ENCODE data around the gene OR10G7. TPM values are rescaled to one million over a fixed set of nuclear protein-coding genes. Genes with fewer than 3 reads are reported as not detected.

OR10G7 gene
- total and polyA plus RNA-seq, 2 of the 13 experiments (the other 11 are each of a cell fraction or from before 2014, with no cell fraction given): not detected

DNA sequence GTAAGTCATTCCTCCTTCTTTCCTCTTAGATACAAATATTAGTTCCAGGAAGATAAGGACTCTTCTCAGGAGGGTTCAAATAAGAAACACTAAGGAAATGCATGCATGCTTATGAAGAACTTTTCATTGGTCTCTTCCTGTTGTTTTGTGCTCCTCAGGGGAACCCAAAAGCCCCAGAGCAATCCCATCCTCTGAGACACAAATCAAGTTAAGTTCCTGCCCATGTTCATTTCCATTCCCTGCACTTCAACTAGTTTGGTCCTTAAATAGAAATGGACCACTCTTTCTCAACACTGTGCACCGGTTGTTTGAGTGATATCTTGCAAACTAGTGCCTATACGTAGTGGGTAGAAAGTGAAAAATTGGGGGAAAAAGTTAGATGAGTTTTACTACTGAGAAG lies 28.4 kb downstream of the OR10G7 start, which contains the start of gene OR10G4:
Gene OR10G4 (plus strand): TSS at position 301 of the 400 bp plus-strand sequence. CDS start 2,578 bp downstream, outside the sequence.
- intact Hi-C loops (cut with micrococcal nuclease; ENCODE audit: unreplicated experiment): no loop called here
- Histone ChIP-seq H3K4me1 (ENCODE audit: insufficient read depth, low read length) (no peaks in the 10 kb centered on the region), H3K9me3 (ENCODE audit: low read length) (no peaks in the 10 kb centered on the region), H3K36me3 (replicated peaks in 1 of 2; ENCODE audit: control insufficient read depth in 1 of 2, insufficient read depth in 2 of 2, low read length in 2 of 2) (no peaks in the 10 kb centered on the region), H3K4me3 (replicated peaks in 1 of 3; ENCODE audit: insufficient read depth in 1 of 3, low read depth in 2 of 3, low read length in 3 of 3) (no peak within 1 kb of the TSS), H4K20me1 (ENCODE audit: insufficient read depth, low read length) (no peaks in the 10 kb centered on the region), H3K27ac (ENCODE audit: extremely low read length, insufficient read depth, low read length) (no peak within 1 kb of the TSS), H3K79me2 (ENCODE audit: insufficient read depth, low read length) (no peaks in the 10 kb centered on the region), H3K9ac (ENCODE audit: insufficient read depth, low read depth, low read length) (no peak within 1 kb of the TSS), H3K4me2 (ENCODE audit: low read depth, low read length) (no peak within 1 kb of the TSS), H2AFZ (ENCODE audit: low read length) (no peak within 1 kb of the TSS), H3K27me3 (ENCODE audit: control insufficient read depth in 1 of 2, insufficient read depth in 2 of 2, low read length in 2 of 2) (no peaks in the 10 kb centered on the region)
- ChIA-PET CTCF (ENCODE audit: low intra/inter-chr PET ratio, low total read pairs) (no interaction called here), POLR2A (no interaction called here)
- no peak for ATAC-seq
- DNase-seq (ENCODE audit: low spot score): no peak
- TF ChIP-seq ZNF350 (CRISPR knock-in tag; IDR thresholded peaks at IDR 0.05; ENCODE audit: borderline replicate concordance, low read depth) (no peak), ZNF549 (CRISPR knock-in tag; IDR thresholded peaks at IDR 0.05) (no peak), ZNF777 (CRISPR knock-in tag; IDR thresholded peaks at IDR 0.05) (no peak)
- TF ChIP-seq, protein P1, sequence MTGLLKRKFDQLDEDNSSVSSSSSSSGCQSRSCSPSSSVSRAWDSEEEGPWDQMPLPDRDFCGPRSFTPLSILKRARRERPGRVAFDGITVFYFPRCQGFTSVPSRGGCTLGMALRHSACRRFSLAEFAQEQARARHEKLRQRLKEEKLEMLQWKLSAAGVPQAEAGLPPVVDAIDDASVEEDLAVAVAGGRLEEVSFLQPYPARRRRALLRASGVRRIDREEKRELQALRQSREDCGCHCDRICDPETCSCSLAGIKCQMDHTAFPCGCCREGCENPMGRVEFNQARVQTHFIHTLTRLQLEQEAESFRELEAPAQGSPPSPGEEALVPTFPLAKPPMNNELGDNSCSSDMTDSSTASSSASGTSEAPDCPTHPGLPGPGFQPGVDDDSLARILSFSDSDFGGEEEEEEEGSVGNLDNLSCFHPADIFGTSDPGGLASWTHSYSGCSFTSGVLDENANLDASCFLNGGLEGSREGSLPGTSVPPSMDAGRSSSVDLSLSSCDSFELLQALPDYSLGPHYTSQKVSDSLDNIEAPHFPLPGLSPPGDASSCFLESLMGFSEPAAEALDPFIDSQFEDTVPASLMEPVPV (CRISPR knock-in tag; IDR thresholded peaks at IDR 0.05): no peak
- no peak for FAIRE-seq
- BruUV-seq (replicated peaks): no TSS peak
- 4% methylated on average over 2 of the region's 2 CpGs for WGBS (ENCODE audit: low lambda C conversion rate)
- in situ Hi-C loops (cut with HindIII; ENCODE audit: extremely low pct_ligation_motif_present, low pct_unique_long_range_greater_than_20kb): no loop called here

DNA sequence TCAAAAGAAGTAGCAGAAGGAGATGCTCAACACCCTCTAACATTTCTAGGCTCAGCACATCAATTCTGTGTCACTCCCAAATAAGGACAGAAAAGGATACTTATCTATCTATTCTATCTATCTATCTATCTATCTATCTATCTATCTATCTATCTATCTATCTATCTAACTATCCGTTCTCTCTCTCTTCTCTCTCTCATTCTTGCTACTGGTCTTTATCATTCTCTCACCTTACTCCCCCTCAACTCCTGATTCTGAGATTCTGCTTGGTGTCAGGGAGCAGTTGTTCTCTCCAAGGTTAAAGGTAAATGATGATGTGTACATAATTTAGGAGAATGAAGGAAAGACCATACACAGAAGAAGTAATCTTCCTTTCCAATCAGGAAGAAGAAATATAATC lies 46.0 kb downstream of the OR10G7 start, which contains the start of gene OR10G6:
Gene OR10G6 (minus strand): TSS at position 43 of the 400 bp plus-strand sequence. CDS start 0 bp downstream, at position 43.
- H3K27ac ChIP-seq (ENCODE audit: extremely low read length, insufficient read depth, low read length): no peak within 1 kb of the TSS
- TF ChIP-seq, protein P2, sequence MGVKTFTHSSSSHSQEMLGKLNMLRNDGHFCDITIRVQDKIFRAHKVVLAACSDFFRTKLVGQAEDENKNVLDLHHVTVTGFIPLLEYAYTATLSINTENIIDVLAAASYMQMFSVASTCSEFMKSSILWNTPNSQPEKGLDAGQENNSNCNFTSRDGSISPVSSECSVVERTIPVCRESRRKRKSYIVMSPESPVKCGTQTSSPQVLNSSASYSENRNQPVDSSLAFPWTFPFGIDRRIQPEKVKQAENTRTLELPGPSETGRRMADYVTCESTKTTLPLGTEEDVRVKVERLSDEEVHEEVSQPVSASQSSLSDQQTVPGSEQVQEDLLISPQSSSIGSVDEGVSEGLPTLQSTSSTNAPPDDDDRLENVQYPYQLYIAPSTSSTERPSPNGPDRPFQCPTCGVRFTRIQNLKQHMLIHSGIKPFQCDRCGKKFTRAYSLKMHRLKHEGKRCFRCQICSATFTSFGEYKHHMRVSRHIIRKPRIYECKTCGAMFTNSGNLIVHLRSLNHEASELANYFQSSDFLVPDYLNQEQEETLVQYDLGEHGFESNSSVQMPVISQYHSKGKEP (CRISPR knock-in tag; IDR thresholded peaks at IDR 0.05): no peak
- TF ChIP-seq, protein P3, sequence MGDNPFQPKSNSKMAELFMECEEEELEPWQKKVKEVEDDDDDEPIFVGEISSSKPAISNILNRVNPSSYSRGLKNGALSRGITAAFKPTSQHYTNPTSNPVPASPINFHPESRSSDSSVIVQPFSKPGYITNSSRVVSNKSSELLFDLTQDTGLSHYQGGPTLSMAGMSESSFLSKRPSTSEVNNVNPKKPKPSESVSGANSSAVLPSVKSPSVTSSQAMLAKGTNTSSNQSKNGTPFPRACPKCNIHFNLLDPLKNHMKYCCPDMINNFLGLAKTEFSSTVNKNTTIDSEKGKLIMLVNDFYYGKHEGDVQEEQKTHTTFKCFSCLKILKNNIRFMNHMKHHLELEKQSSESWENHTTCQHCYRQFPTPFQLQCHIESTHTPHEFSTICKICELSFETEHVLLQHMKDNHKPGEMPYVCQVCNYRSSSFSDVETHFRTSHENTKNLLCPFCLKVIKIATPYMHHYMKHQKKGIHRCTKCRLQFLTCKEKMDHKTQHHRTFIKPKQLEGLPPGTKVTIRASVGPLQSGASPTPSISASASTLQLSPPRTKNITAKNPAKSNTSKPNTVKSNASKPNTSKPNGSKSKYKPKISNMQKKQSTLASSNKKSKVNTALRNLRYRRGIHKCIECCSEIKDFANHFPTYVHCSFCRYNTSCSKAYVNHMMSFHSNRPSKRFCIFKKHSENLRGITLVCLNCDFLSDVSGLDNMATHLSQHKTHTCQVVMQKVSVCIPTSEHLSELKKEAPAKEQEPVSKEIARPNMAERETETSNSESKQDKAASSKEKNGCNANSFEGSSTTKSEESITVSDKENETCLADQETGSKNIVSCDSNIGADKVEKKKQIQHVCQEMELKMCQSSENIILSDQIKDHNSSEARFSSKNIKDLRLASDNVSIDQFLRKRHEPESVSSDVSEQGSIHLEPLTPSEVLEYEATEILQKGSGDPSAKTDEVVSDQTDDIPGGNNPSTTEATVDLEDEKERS (CRISPR knock-in tag; IDR thresholded peaks at IDR 0.05): no peak
- TF ChIP-seq TMF1 (CRISPR knock-in tag; IDR thresholded peaks at IDR 0.05; ENCODE audit: low read depth): no peak
- no peak for TF ChIP-seq ZNF674 (CRISPR knock-in tag; IDR thresholded peaks at IDR 0.05; ENCODE audit: low read depth)
- TF ChIP-seq DNMT3B (CRISPR knock-in tag; conservative IDR thresholded peaks at IDR 0.05): no peak
- TF ChIP-seq, protein P4, sequence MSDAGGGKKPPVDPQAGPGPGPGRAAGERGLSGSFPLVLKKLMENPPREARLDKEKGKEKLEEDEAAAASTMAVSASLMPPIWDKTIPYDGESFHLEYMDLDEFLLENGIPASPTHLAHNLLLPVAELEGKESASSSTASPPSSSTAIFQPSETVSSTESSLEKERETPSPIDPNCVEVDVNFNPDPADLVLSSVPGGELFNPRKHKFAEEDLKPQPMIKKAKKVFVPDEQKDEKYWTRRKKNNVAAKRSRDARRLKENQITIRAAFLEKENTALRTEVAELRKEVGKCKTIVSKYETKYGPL (CRISPR knock-in tag; IDR thresholded peaks at IDR 0.05): no peak
- no peak for TF ChIP-seq KAT8 (CRISPR knock-in tag; IDR thresholded peaks at IDR 0.05)

More for the DNA sequence above, 46.0 kb downstream of the OR10G7 start, which contains the start of gene OR10G6:
- in situ Hi-C loops (cut with HindIII; ENCODE audit: extremely low pct_ligation_motif_present, low pct_unique_long_range_greater_than_20kb): no loop called here
- Histone ChIP-seq H3K27me3 (ENCODE audit: control insufficient read depth in 1 of 2, insufficient read depth in 2 of 2, low read length in 2 of 2) (no peaks in the 10 kb centered on the region), H3K79me2 (ENCODE audit: insufficient read depth, low read length) (no peaks in the 10 kb centered on the region), H3K9ac (ENCODE audit: insufficient read depth, low read depth, low read length) (no peak within 1 kb of the TSS), H2AFZ (ENCODE audit: low read length) (no peak within 1 kb of the TSS), H3K4me3 (replicated peaks in 1 of 3; ENCODE audit: insufficient read depth in 1 of 3, low read depth in 2 of 3, low read length in 3 of 3) (no peak within 1 kb of the TSS), H3K4me2 (ENCODE audit: low read depth, low read length) (no peak within 1 kb of the TSS), H3K4me1 (ENCODE audit: insufficient read depth, low read length) (no peaks in the 10 kb centered on the region), H3K36me3 (replicated peaks in 1 of 2; ENCODE audit: control insufficient read depth in 1 of 2, insufficient read depth in 2 of 2, low read length in 2 of 2) (no peaks in the 10 kb centered on the region), H4K20me1 (ENCODE audit: insufficient read depth, low read length) (no peaks in the 10 kb centered on the region), H3K9me3 (ENCODE audit: low read length) (no peaks in the 10 kb centered on the region)
- WGBS (ENCODE audit: low lambda C conversion rate): 0% methylated on average over 1 of the region's 1 CpG
- no peak for FAIRE-seq
- DNase-seq (ENCODE audit: low spot score): no peak
- ATAC-seq: no peak
- intact Hi-C loops (cut with micrococcal nuclease; ENCODE audit: unreplicated experiment): no loop called here
- ChIA-PET POLR2A (no interaction called here), CTCF (ENCODE audit: low intra/inter-chr PET ratio, low total read pairs) (no interaction called here)
- BruUV-seq (replicated peaks): no TSS peak
